ENCODE measurements around the gene CCDC92.

Gene CCDC92

DNA sequence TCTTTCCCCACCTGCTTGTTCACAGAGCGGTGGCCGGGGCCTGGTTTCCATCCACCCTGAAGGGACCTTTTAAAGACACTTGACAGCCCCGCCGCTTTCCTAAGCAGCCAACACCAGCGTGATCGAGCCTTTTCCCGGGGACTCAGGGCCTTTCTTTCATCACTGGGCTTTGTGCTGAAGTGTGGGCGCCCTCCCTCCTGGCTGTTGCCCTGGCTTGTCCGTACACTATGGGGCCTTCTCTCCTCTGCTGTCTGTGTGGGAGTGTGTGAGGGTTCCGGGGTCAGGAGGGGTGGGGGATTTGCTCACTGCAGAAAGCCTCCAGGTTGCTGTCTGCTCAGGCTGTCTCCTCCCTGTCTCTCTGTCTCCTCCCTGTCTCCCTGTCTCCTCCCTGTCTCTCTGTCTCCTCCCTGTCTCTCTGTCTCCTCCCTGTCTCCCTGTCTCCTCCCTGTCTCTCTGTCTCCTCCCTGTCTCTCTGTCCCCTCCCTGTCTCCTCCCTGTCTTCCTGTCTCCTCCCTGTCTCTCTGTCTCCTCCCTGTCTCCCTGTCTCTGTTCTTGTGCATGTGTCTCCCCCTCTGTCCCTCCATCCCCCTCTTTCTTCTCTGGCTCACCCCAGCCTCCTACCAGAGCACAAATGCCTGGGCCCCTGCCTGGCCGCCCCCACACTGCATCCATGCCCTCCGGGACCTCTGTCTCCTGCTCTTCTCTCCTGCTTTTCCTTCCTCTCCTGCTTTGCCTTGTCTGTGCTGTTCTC is 64.7 kb downstream of the CCDC92 start:
- DNase-seq (ENCODE audit: low spot score in 2 of 2) (no peak), ATAC-seq (no peak)
- no peak overlapping the region for H3K27ac Mint-ChIP-seq
- no peaks in the 10 kb centered on the region for H3K9me3 Mint-ChIP-seq
- no peak overlapping the region for H3K4me3 Mint-ChIP-seq
- peaks cover 14% of the 10 kb centered on the region for H3K4me1 Mint-ChIP-seq
- H3K36me3 Mint-ChIP-seq, result peaks cover 6% of the 10 kb centered on the region

DNA sequence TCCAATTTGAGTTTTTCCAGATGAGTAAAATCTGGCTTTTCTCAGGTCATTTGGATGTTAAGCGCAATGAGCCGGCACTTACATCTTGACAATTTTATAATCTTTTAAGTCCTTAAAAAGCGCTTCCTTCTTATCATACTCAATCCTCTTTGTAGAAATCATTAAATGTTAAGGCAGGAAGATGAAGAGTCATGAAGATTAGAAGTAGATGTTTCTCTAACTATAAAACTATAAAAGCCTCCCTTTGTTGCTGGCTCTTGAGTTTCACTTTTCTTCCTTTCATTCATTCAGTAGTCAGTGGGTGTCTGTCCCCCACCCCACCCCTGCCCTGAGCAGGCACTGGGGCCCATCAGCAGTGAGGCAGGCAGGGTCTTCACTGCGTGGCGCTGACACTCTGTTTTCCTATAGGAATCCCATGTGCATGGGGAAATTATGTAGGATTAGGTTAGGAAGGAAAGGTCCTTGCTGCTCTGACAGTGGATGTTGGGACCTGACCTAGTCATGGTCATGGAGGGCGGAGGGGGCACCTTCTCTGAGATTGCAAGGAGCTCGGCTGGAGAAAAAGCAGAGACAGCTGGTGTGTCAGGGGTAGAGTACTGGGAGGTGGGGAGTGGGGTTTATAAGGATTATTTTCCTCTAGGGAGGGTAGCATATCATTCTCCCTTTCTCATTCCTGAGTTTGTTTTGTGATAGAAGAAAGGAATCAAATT is 65.8 kb downstream of the CCDC92 start:
- Mint-ChIP-seq H3K36me3 (peaks cover 6% of the 10 kb centered on the region), H3K4me3 (no peak overlapping the region), H3K27ac (no peak overlapping the region), H3K4me1 (peaks cover 14% of the 10 kb centered on the region), H3K9me3 (no peaks in the 10 kb centered on the region)
- ATAC-seq (no peak), DNase-seq (ENCODE audit: low spot score in 2 of 2) (no peak)

DNA sequence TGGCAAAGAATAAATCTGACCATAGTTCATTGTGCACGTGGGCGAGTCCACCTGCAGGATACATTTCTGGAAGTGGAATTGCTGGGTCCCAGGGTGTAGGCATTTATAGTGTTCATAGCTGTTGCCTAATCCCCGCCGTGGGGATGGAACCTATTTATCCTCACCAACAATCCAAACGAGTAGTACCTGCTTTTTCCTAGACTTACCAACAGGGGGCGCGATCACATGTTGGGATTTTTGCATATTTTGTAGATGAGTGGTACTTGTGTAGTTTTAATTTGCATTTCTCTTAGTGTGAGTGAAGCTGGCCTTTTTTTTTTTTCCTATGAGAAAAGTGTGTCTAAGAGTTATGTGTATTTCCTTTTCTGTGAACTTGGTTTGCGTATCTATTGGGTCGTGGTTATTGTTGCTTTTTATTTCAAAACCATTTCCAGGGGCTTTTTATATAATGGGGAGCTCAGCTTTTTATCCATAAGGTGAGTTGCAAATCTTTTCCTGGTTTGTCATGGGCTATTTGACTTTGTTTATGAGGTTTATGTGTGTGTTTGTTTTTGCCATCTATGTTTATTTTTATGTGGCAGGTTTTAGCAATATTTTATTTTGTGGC is 67.2 kb downstream of the CCDC92 start:
- Mint-ChIP-seq H3K36me3 (no peaks in the 10 kb centered on the region), H3K27ac (no peak overlapping the region), H3K4me3 (no peak overlapping the region), H3K9me3 (no peaks in the 10 kb centered on the region), H3K4me1 (peaks cover 15% of the 10 kb centered on the region)
- DNase-seq (ENCODE audit: low spot score in 2 of 2) (peak; percentile 57 to 81), ATAC-seq (peak; percentile 55)

DNA sequence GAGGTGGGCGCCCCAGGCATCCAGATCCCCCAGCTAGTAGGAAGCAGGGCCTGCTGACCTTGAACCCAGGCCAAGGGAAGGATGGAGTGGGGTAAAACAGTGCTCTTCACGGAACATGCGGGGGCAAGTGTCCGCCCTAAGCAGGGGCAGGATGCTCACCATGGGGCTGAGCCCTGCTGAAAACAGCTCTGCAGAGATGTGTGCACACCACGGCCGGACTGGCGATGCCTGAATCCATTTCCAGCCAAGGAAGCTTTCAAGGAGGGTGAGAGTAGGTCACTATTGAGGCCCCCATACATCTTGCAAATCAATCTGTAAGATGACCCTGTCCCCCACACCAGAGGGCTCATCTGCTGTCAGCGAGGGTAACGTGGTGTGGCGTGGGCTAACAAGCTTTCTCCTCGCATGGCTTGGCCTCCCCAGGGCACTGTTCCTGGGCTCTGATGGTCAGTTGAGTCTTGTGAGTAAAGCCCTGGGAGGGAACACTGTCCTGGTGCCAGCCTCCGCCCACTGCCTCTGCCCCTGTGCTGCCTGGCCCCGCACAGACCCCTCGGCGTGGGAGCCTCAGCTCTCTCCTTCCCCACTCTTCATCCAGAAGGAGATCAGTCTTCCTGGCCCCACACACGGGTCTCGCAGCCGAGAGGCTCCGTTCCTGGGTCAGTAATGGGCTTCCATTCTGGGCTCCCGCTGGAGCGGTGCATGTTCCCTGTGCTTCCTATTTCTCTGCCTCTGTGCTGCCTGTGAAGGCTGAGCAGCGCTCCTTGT is 69.1 kb downstream of the CCDC92 start:
- Mint-ChIP-seq H3K27ac (no peak overlapping the region), H3K36me3 (no peaks in the 10 kb centered on the region), H3K4me1 (peaks cover 14% of the 10 kb centered on the region), H3K9me3 (no peaks in the 10 kb centered on the region), H3K4me3 (no peak overlapping the region)
- no peak for ATAC-seq
- DNase-seq (ENCODE audit: low spot score in 2 of 2), result no peak

DNA sequence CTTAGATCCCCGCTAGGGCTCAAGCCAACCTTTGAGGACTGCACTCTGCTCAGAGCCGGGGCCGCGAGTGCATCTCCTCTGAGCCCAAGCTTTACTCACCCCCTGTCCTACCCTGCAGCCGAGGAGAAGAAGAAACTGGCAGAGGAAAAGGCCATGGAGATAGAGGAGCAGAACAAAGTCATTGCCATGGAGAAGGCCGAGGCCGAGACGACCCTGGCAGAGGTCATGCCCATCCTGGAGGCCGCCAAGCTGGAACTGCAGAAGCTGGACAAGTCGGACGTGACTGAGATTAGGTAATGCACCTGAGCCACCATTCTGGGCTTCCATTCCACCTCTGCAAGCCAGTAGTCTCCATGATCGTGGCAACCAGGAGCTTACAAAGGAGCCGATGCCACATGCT is 69.8 kb downstream of the CCDC92 start:
- DNase-seq (ENCODE audit: low spot score in 2 of 2) (no peak), ATAC-seq (no peak)
- H3K9me3 Mint-ChIP-seq, result no peaks in the 10 kb centered on the region
- H3K36me3 Mint-ChIP-seq, result no peaks in the 10 kb centered on the region
- no peak overlapping the region for H3K4me3 Mint-ChIP-seq
- peaks cover 14% of the 10 kb centered on the region for H3K4me1 Mint-ChIP-seq
- H3K27ac Mint-ChIP-seq, result no peak overlapping the region

DNA sequence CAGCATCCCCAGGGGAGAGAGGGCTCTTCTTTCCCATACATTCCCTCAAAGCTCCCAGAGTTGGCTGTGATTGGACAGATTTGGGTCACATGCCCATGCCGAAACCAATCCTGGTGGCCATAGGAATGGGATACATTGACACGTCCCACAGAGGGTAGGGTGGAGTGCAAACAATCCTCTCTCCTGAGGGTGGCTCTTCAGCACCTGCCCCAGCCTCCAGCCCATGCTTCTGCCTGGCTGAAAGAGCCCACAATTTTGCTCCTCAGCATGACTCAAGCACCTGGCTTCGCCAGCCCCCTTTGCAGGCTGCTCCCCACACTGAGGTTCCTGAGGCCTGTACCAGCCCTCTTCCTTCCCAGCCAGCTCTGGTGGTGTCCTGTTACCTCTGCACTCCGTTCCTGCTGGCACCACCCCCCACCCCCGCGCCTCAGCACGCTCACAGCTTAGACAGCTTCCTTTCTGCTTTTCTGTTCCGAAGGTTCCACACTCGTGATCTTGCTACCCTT is 71.7 kb downstream of the CCDC92 start:
- no peaks in the 10 kb centered on the region for H3K36me3 Mint-ChIP-seq
- H3K4me1 Mint-ChIP-seq, result peaks cover 14% of the 10 kb centered on the region
- no peak overlapping the region for H3K27ac Mint-ChIP-seq
- no peaks in the 10 kb centered on the region for H3K9me3 Mint-ChIP-seq
- no peak overlapping the region for H3K4me3 Mint-ChIP-seq
- DNase-seq (ENCODE audit: low spot score in 2 of 2) (no peak), ATAC-seq (peak; percentile 41)

DNA sequence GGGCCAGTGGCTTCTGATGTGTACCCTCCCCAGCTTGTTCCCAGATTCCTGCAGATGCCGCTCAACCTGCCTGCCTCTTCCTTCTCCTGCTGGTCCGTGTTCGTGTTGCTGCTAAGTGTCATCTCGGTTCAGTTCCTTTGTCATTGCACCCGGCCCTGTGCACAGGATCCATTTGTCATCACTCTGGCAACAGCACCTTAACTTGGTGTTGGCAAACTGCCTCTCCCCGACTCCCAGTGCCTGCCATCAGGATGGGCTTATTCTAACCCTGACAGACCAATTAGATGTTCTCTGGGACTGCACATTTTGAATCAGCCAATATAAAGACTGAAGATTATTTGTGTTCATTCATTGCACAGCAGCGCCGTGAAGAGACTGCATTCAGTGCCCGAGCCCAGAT is 73.3 kb downstream of the CCDC92 start:
- H3K27ac Mint-ChIP-seq, result no peak overlapping the region
- H3K36me3 Mint-ChIP-seq, result no peaks in the 10 kb centered on the region
- H3K9me3 Mint-ChIP-seq, result no peaks in the 10 kb centered on the region
- H3K4me3 Mint-ChIP-seq, result no peak overlapping the region
- peaks cover 7% of the 10 kb centered on the region for H3K4me1 Mint-ChIP-seq
- DNase-seq (ENCODE audit: low spot score in 2 of 2), result no peak
- no peak for ATAC-seq

DNA sequence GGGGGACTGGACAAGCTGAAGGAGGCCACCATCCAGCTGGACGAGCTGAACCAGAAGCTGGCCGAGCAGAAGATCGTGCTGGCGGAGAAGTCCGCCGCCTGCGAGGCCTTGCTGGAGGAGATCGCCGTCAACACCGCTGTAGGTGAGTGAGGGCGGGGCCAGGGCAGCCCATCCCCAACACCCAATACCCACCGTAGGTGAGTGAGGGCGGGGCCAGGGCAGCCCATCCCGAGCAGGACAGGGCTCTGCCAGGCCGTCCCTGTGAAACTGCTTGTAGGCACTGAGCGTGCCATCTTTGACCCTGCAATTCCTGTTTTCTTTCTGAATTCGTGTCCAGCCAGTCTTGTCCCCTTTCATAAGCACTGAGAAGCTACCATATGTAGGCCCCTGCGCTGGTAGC is 74.0 kb downstream of the CCDC92 start:
- H3K27ac Mint-ChIP-seq, result no peak overlapping the region

DNA sequence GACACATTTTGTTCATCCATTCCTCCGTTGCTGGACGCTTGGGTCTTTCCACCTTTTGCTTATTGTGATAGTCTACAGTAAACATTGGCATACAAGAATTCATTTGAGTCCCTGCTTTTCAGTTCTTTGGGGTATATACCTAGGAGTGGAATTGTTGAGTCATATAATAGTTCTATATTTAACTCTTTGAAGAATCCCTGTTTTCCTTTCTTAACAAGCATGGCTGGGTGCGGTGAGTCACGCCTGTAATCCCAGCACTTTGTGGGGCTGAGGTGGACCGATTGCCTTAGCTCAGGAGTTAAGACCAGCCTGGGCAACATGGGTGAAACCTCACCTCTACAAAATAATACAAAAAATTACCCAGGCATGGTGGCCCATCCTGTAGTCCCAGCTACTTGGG is 75.4 kb downstream of the CCDC92 start:
- Mint-ChIP-seq H3K27ac (no peak overlapping the region), H3K36me3 (no peaks in the 10 kb centered on the region), H3K4me3 (no peak overlapping the region), H3K9me3 (no peaks in the 10 kb centered on the region), H3K4me1 (peaks cover 7% of the 10 kb centered on the region)
- ATAC-seq, result no peak
- no peak for DNase-seq (ENCODE audit: low spot score in 2 of 2)

More for the DNA sequence above, 74.0 kb downstream of the CCDC92 start:
- DNase-seq (ENCODE audit: low spot score in 2 of 2), result no peak
- Mint-ChIP-seq H3K9me3 (no peaks in the 10 kb centered on the region), H3K4me3 (no peak overlapping the region), H3K36me3 (no peaks in the 10 kb centered on the region), H3K4me1 (peaks cover 7% of the 10 kb centered on the region)
- ATAC-seq, result no peak

DNA sequence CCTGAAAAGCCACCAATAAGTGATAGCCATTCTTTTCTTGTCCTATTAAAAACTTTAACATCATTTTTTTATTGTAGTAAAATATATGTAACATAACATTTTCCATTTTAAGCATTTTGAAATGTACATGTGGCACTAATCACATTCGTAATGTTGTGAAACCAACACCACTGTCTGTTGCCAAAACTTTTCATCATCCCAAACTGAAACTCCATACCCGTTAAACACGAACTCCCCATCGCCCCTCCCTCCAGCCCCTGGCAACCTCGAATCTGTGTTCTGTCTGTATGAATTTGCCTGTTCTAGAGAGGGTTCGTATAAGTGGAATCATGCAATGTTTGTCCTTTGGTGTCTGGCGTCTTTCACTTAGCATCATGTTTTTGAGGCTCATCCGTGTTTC is 75.9 kb downstream of the CCDC92 start:
- Mint-ChIP-seq H3K4me3 (no peak overlapping the region), H3K27ac (no peak overlapping the region), H3K4me1 (peaks cover 7% of the 10 kb centered on the region), H3K36me3 (no peaks in the 10 kb centered on the region), H3K9me3 (no peaks in the 10 kb centered on the region)
- ATAC-seq, result no peak
- DNase-seq (ENCODE audit: low spot score in 2 of 2), result no peak

DNA sequence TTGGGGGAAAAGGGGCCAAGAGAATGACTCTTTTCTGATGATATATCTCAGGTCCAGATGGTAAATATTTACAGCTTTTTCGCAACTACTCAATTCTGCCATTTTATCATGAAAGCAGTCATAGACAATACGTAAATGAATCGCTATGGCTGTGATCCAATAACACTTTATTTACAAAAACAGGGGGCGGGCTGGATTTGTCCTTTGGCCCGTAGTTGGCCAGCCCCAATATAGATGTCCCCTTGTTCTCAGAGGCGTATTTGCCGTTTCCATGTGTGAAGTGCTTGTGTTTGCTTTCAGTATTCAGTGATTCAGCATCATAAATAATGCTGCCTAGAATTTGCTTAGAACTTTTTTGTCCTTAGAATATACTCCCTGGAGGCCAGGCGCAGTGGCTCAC is 77.2 kb downstream of the CCDC92 start:
- no peak for ATAC-seq
- H3K27ac Mint-ChIP-seq, result no peak overlapping the region
- no peaks in the 10 kb centered on the region for H3K9me3 Mint-ChIP-seq

DNA sequence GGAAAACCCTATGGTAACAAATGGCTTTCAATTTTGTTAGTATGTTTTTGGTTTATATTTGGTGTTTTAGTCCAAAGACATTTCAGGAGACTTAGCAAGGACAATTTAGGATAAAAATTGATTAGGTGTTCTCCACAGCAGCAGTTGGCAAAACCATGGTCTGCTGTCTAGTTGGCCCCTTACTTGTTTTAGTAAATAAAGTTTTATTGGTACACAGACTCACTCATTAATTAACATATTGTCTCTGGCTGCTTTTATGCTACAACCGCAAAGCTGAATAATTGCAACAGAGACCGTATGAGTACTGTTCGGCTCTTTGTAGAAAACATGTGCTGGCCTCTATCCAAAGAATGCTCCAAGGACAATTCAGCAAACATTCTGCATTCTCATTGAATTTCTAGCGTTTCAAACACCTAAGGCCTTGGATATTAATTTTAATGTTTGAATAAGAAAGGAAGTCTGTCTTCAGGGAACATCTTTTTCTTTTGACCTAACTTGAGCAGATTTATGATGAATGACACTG is 77.7 kb downstream of the CCDC92 start:
- no peak for DNase-seq (ENCODE audit: low spot score in 2 of 2)
- H3K36me3 Mint-ChIP-seq, result no peaks in the 10 kb centered on the region

More for the DNA sequence above, 77.2 kb downstream of the CCDC92 start:
- no peaks in the 10 kb centered on the region for H3K36me3 Mint-ChIP-seq
- no peak overlapping the region for H3K4me3 Mint-ChIP-seq
- no peaks in the 10 kb centered on the region for H3K4me1 Mint-ChIP-seq
- DNase-seq (ENCODE audit: low spot score in 2 of 2), result no peak

DNA sequence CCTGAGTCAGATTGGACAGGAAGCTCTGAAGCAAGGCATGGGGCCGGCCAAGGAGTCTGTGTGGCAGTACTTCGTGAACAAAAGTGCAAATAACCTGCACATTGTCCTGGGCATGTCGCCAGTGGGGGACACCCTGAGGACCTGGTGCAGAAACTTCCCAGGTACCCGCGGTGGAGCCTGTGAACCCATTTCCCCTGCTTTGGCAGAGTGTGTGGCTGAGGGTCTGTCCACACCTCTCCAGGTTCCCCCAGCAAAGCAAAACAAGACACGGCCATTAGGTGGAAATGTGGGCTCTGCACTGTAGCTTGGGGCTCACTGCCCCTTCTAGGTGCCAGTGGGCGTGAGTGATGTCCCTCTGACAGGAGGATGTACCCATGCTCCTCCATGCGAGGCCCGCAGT is 79.4 kb downstream of the CCDC92 start:
- Mint-ChIP-seq H3K36me3 (no peaks in the 10 kb centered on the region), H3K9me3 (no peaks in the 10 kb centered on the region)
- no peak for DNase-seq (ENCODE audit: low spot score in 2 of 2)

More for the DNA sequence above, 77.7 kb downstream of the CCDC92 start:
- ATAC-seq, result no peak
- H3K4me3 Mint-ChIP-seq, result no peak overlapping the region
- H3K9me3 Mint-ChIP-seq, result no peaks in the 10 kb centered on the region
- H3K4me1 Mint-ChIP-seq, result no peaks in the 10 kb centered on the region
- no peak overlapping the region for H3K27ac Mint-ChIP-seq

DNA sequence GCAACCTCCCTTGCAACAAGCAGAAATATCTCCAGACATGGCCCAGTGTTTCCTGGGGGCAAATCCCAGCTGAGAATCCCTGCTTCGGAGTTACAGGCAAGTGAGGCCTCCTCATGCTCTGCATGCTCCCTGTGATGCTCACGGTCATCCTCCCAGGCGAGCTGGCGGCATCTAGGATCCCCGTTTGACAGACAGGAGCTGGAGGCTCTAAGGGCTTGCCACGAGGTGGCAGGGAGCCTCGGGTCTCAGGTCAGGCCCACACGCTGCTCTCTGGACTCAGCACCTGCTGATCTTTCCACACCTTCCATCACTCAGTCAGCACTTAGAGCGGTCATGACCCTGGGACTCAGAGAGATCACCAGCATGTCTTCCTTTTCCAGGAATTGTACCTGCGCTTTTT is 79.8 kb downstream of the CCDC92 start:
- no peaks in the 10 kb centered on the region for H3K4me1 Mint-ChIP-seq
- no peak overlapping the region for H3K27ac Mint-ChIP-seq
- DNase-seq (ENCODE audit: low spot score in 2 of 2) (no peak), ATAC-seq (peak; percentile 8)
- no peaks in the 10 kb centered on the region for H3K9me3 Mint-ChIP-seq
- no peak overlapping the region for H3K4me3 Mint-ChIP-seq
- no peaks in the 10 kb centered on the region for H3K36me3 Mint-ChIP-seq

More for the DNA sequence above, 79.4 kb downstream of the CCDC92 start:
- Mint-ChIP-seq H3K4me3 (no peak overlapping the region), H3K27ac (no peak overlapping the region), H3K4me1 (no peaks in the 10 kb centered on the region)
- no peak for ATAC-seq

DNA sequence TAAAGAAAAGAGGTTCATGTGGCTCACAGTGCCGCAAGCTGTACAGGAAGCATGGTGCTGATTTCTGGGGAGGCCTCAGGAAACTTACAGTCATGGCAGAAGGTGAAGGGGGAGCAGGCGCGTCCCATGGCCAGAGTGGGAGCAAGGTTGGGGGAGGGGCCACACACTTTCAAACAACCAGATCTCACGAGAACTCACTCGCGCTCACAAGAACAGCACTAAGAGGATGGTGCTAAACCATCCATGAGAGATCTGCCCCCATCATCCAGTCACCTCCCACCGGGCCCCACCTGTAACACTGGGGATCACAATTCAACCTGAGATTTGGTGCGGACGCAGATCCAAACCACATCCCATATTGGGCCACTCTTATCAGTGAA is 80.5 kb downstream of the CCDC92 start:
- no peak overlapping the region for H3K4me3 Mint-ChIP-seq
- DNase-seq (ENCODE audit: low spot score in 2 of 2) (no peak), ATAC-seq (no peak)
- H3K36me3 Mint-ChIP-seq, result no peaks in the 10 kb centered on the region
- no peaks in the 10 kb centered on the region for H3K4me1 Mint-ChIP-seq
- no peak overlapping the region for H3K27ac Mint-ChIP-seq
- H3K9me3 Mint-ChIP-seq, result no peaks in the 10 kb centered on the region
